Transverse colon (tissue), 4 donors: ENCODE results near the gene DPP10. TPM values are rescaled to one million over a fixed set of nuclear protein-coding genes. Genes with fewer than 3 reads are reported as not detected.

Experiments used
- DNase-seq: peaks from one replicate; pipeline ENCODE4 v3.0.0-alpha.2; 2019
- H3K27ac ChIP-seq, 4 donors: fragments of 200-600 bp; sonication (generic); 2 replicates each; pipeline ENCODE4 v1.5.1; 2016 to 2018; ENCODE audit warnings: inconsistent platforms in 4 of 4
- H3K27me3 ChIP-seq: fragments of 200-600 bp; sonication (generic); 2 replicates; pipeline ENCODE4 v1.5.1; 2017; ENCODE audit warnings: inconsistent platforms
- H3K36me3 ChIP-seq, 4 donors: fragments of 200-600 bp; sonication (generic); 2 replicates each; pipeline ENCODE4 v1.5.1; 2017 to 2019; ENCODE audit warnings: inconsistent platforms in 4 of 4
- H3K4me1 ChIP-seq, 4 donors: fragments of 200-600 bp; sonication (generic); 2 replicates each; pipeline ENCODE4 v1.5.1; 2017 to 2020; ENCODE audit warnings: inconsistent platforms in 4 of 4
- H3K4me3 ChIP-seq, 4 donors: fragments of 200-600 bp; sonication (generic); 1 replicate in 1 of 4; 2 replicates in 3 of 4; pipeline versions ENCODE4 v1.5.1 to v1.6.1; 2017 to 2019; ENCODE audit warnings: inconsistent platforms in 4 of 4
- H3K9me3 ChIP-seq, 2 donors: fragments of 200-600 bp; sonication (generic); 2 replicates each; pipeline ENCODE4 v1.5.1; 2017 to 2019; ENCODE audit warnings: inconsistent platforms in 2 of 2
- CTCF ChIP-seq, 5 experiments: fragments of 200-600 bp in 3 of 5; fragments of 450-650 bp in 2 of 5; sonication (generic) in 3 of 5; IDR thresholded peaks; 1 replicate in 2 of 5; 2 replicates in 3 of 5; pipeline ENCODE4 v1.5.1; 2016 to 2017; ENCODE audit warnings: antibody characterized with exemption in 5 of 5, inconsistent platforms in 3 of 5, mild to moderate bottlenecking in 2 of 5, moderate library complexity in 1 of 5
- EP300 ChIP-seq: sonication (generic); formaldehyde crosslinking; IDR thresholded peaks from one replicate; pipeline ENCODE4 v1.6.1; 2017; ENCODE audit warnings: antibody characterized with exemption, low read depth
- POLR2A ChIP-seq: fragments of 450-650 bp; IDR thresholded peaks from one replicate; pipeline ENCODE4 v1.6.1; 2016; ENCODE audit warnings: antibody characterized with exemption, mild to moderate bottlenecking, moderate library complexity
- POLR2AphosphoS5 ChIP-seq, 3 donors: sonication (generic); formaldehyde crosslinking; IDR thresholded peaks; one replicate each; pipeline ENCODE4 v1.6.1; 2016; ENCODE audit warnings: antibody characterized with exemption in 3 of 3
- whole genome bisulfite sequencing, 2 donors: methylation state at CpG; one replicate each; pipeline ENCODE4 v1.1.5; 2018; ENCODE audit warnings: low coverage in 1 of 2; 5-methylcytosine and 5-hydroxymethylcytosine counted together
- in situ Hi-C, 4 donors: fragments of 200-750 bp; cut with MboI; loops; one replicate each; pipeline versions ENCODE4 v1.15.0 to v1.15.1; 2017; ENCODE audit warnings: low sequenced_read_pairs in 3 of 4, low pct_ligation_motif_present in 1 of 4, low pct_unique_long_range_greater_than_20kb in 1 of 4
- intact Hi-C: fragments of 100-400 bp; cut with DNase I; formaldehyde crosslinking; loops from one replicate; pipeline ENCODE4 v1.15.1; 2023; ENCODE audit warnings: low total_unique reads
- total RNA-seq, 4 donors: library from RNA; depleted of rRNA; stranded (reverse); fragments of >200 nt; gene quantifications; one replicate each; pipeline ENCODE4 v1.1.0, GENCODE V29; 2016

The DPP10 gene
- total RNA-seq, 4 donors from 2014 or later, result 3.4 to 8.4 (median 7.0) TPM

DNA sequence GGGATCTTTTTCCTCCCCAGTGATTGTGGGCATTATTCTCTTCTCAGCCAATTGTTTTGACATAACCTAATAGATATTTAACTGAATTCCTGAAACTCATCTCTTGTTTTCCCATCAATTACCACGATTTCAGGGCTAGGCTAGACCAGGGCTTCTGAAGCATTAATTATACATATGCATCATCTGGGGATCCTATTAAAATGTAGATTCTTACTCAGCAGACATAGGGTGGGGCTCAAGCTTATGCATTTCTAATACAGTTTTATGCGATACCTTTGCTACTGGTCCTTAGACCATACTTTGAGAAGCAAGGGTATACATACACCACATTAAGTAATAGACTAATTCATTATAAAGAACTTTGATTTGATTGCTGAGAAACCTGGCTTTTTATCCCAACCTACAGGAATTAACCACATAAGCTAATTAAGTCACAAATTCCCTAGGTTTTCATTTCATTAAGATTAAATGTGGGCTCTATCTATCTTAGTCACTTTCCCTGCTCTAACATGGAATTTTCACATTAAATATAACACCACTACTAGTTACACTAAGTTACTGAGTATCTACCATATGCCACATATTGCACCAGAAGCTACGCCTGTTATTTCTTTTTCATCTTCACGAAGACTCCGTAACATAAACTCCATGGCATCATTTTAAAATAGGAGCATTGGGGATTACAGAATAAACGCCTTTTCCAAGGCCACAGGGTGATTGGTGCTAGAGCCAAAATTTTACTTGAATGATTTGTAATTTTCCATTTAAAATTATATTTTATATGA is 417.5 kb downstream of the DPP10 start:
- Histone ChIP-seq H3K36me3 (no peaks in the 10 kb centered on the region), H3K27ac (no peak overlapping the region), H3K4me3 (no peak overlapping the region), H3K27me3 (no peaks in the 10 kb centered on the region), H3K9me3 (no peaks in the 10 kb centered on the region), H3K4me1 (no peaks in the 10 kb centered on the region)
- TF ChIP-seq POLR2A, result no peak
- TF ChIP-seq POLR2AphosphoS5 (IDR thresholded peaks at IDR 0.05), result no peak
- WGBS, 2 donors, result 68 to 88% methylated on average over 6 of the region's 6 CpGs
- intact Hi-C loops, result no loop called here
- no peak for DNase-seq
- in situ Hi-C loops, result no loop called here

GRCh38 chr2:114862243-114862642 is 419.8 kb downstream of the DPP10 start:
- no peak overlapping the region for H3K27ac ChIP-seq
- no peak for TF ChIP-seq POLR2AphosphoS5 (IDR thresholded peaks at IDR 0.05)
- TF ChIP-seq POLR2A, result no peak
- no peak for TF ChIP-seq EP300
- no peak for TF ChIP-seq CTCF (IDR thresholded peaks at IDR 0.05)
- H3K36me3 ChIP-seq, result no peaks in the 10 kb centered on the region
- intact Hi-C loops (no loop called here), in situ Hi-C loops (no loop called here)
- no peaks in the 10 kb centered on the region for H3K9me3 ChIP-seq
- H3K4me3 ChIP-seq, result no peak overlapping the region
- no peak for DNase-seq
- H3K27me3 ChIP-seq, result no peaks in the 10 kb centered on the region
- H3K4me1 ChIP-seq, result no peaks in the 10 kb centered on the region
- 36 to 50% methylated on average over 1 of the region's 1 CpG for WGBS, 2 donors

GRCh38 chr2:114864901-114865300 is 422.5 kb downstream of the DPP10 start:
- H3K36me3 ChIP-seq, result no peaks in the 10 kb centered on the region
- no peaks in the 10 kb centered on the region for H3K27me3 ChIP-seq
- no peak overlapping the region for H3K4me3 ChIP-seq
- intact Hi-C loops (no loop called here), in situ Hi-C loops (no loop called here)
- no peak for DNase-seq
- H3K27ac ChIP-seq, result no peak overlapping the region
- 78 to 84% methylated on average over 5 of the region's 5 CpGs for WGBS, 2 donors
- H3K4me1 ChIP-seq, result no peaks in the 10 kb centered on the region
- TF ChIP-seq POLR2A (no peak), POLR2AphosphoS5 (IDR thresholded peaks at IDR 0.05) (no peak), EP300 (no peak), CTCF (IDR thresholded peaks at IDR 0.05) (no peak)
- H3K9me3 ChIP-seq, result no peaks in the 10 kb centered on the region

- 49 to 57% methylated on average over 3 of the region's 3 CpGs for WGBS, 2 donors
- DNase-seq, result no peak
- Histone ChIP-seq H3K36me3 (no peaks in the 10 kb centered on the region), H3K4me3 (no peak overlapping the region), H3K27me3 (no peaks in the 10 kb centered on the region), H3K27ac (no peak overlapping the region), H3K4me1 (no peaks in the 10 kb centered on the region), H3K9me3 (no peaks in the 10 kb centered on the region)
- intact Hi-C loops (loop anchor here (10.0 kb wide), 1 partner anchor 1705 kb away; no protein-coding TSS in a partner anchor), in situ Hi-C loops (no loop called here)
- no peak for TF ChIP-seq CTCF (IDR thresholded peaks at IDR 0.05)
- no peak for TF ChIP-seq POLR2A
- TF ChIP-seq EP300, result no peak
- TF ChIP-seq POLR2AphosphoS5 (IDR thresholded peaks at IDR 0.05), result no peak
Observed at GRCh38 chr2:114880046-114880445, 437.6 kb downstream of the DPP10 start.
